Mesothelial cell of epicardium (in vitro differentiated cells): Measurements from ENCODE around the gene LIAS. TPM values are rescaled to one million over a fixed set of nuclear protein-coding genes. Genes with fewer than 3 reads are reported as not detected.
A peak's percentile ranks its signal among the peaks of the same experiment; 100 is the strongest.
"Not testable (repeated sequence)": the region's sequence is repeated elsewhere in the genome, so short reads cannot be mapped to it uniquely, and the experiment has no call there.

Experiments used
- DNase-seq, 2 experiments: peaks; one replicate each; pipeline ENCODE4 v3.0.0; 2021; ENCODE audit warnings: low spot score in 2 of 2; ENCODE audit not compliant: unreplicated experiment in 2 of 2
- H3K27ac Mint-ChIP-seq: 2 replicates; pipeline ENCODE4 v1.8.0; 2021; ENCODE audit warnings: mixed read lengths
- H3K27me3 Mint-ChIP-seq: 2 replicates; pipeline ENCODE4 v1.8.0; 2021; ENCODE audit warnings: low read depth, mixed read lengths
- H3K36me3 Mint-ChIP-seq: 2 replicates; pipeline ENCODE4 v1.8.0; 2021; ENCODE audit warnings: mixed read lengths
- H3K4me1 Mint-ChIP-seq: 2 replicates; pipeline ENCODE4 v1.8.0; 2021; ENCODE audit warnings: mixed read lengths
- H3K4me3 Mint-ChIP-seq: 2 replicates; pipeline ENCODE4 v1.8.0; 2021; ENCODE audit warnings: mild to moderate bottlenecking, moderate library complexity, mixed read lengths
- H3K9me3 Mint-ChIP-seq: 2 replicates; pipeline ENCODE4 v1.8.0; 2021; ENCODE audit warnings: mixed read lengths
- CTCF ChIP-seq: fragments of 200-600 bp; sonication (generic); IDR thresholded peaks from one replicate; pipeline ENCODE4 v1.5.0; 2021; ENCODE audit warnings: antibody characterized with exemption; ENCODE audit not compliant: unreplicated experiment
- total RNA-seq: library from RNA; stranded (reverse); gene quantifications from 3 replicates; pipeline ENCODE4 v1.2.1, GENCODE V29; 2021

The LIAS gene
- 15.8 to 19.1 TPM (median 16.3 TPM) in 3 replicates for total RNA-seq

- Mint-ChIP-seq H3K4me3 (peak within 1 kb of the TSS; percentile 97), H3K36me3 (peaks cover 32% of the 10 kb centered on the region), H3K9me3 (no peaks in the 10 kb centered on the region), H3K27me3 (no peaks in the 10 kb centered on the region), H3K4me1 (peaks cover 29% of the 10 kb centered on the region), H3K27ac (peak within 1 kb of the TSS; percentile 100)
- peak; percentile 81 to 94 for DNase-seq
- no peak for TF ChIP-seq CTCF
These were observed at the start of gene LIAS, which contains the start of gene RPL9 for GRCh38 chr4:39458505-39459300. Gene LIAS, plus strand, starts transcription at chr4:39459056. Its CDS starts 62 bp downstream, at chr4:39459118. Gene RPL9, minus strand, starts transcription at chr4:39458922. Its CDS starts 483 bp downstream, at chr4:39458439.

DNA sequence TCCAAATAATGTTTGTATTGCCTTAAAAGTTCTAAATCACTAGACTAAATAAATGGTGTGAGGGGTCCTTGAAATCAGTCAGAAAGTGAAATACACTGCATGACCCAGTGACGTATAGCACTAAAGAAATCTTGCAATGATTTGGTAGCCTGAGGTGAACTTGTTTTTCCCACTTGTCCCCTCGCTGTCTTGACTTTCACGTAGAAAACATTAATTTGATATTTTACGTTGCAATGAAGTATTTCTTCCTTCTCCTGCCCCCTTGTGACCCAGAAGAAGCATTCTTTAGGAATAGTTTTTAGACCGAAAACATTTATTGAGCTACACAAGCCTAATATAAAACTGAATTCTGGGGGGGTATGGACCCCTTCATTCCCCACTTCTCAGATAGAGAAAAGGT lies 48.4 kb upstream of the LIAS start:
- peaks cover 3% of the 10 kb centered on the region for H3K4me1 Mint-ChIP-seq
- no peaks in the 10 kb centered on the region for H3K9me3 Mint-ChIP-seq

GRCh38 chr4:39411561-39411960 lies 47.3 kb upstream of the LIAS start:
- not testable (repeated sequence) for DNase-seq, H3K9me3 Mint-ChIP-seq, H3K4me1 Mint-ChIP-seq, H3K36me3 Mint-ChIP-seq, H3K27ac Mint-ChIP-seq, H3K27me3 Mint-ChIP-seq, H3K4me3 Mint-ChIP-seq

More for the DNA sequence above, 48.4 kb upstream of the LIAS start:
- H3K27ac Mint-ChIP-seq: no peak overlapping the region
- no peak for DNase-seq
- H3K4me3 Mint-ChIP-seq: no peak overlapping the region
- no peak for TF ChIP-seq CTCF
- no peaks in the 10 kb centered on the region for H3K27me3 Mint-ChIP-seq
- H3K36me3 Mint-ChIP-seq: no peaks in the 10 kb centered on the region

- Mint-ChIP-seq H3K27me3 (no peaks in the 10 kb centered on the region), H3K4me1 (no peaks in the 10 kb centered on the region), H3K9me3 (no peaks in the 10 kb centered on the region), H3K4me3 (no peak overlapping the region), H3K27ac (no peak overlapping the region), H3K36me3 (no peaks in the 10 kb centered on the region)
- DNase-seq: no peak
- TF ChIP-seq CTCF: no peak
These were observed 43.1 kb upstream of the LIAS start for GRCh38 chr4:39415678-39416283.

DNA sequence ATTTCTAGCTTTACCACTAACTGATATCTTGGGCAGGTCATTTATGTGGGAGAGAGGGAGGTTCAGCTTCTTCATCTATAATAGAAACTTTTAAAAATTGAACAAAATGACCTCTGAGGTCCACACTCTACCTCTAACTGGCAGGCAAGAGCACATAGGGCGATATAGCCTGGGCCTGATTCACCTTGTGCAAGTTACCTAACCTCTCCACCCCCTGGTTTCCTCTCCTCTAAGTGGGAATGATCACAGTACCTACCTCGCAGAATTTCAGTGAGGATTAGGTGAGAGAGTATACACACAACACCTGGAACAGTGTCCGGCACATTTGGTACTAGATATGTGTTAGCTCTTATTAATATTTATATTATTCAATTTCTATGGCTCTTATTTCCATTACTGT lies 36.6 kb upstream of the LIAS start:
- no peaks in the 10 kb centered on the region for H3K36me3 Mint-ChIP-seq
- no peak for TF ChIP-seq CTCF
- no peak overlapping the region for H3K4me3 Mint-ChIP-seq
- no peak overlapping the region for H3K27ac Mint-ChIP-seq
- H3K4me1 Mint-ChIP-seq: no peaks in the 10 kb centered on the region
- peaks cover 2% of the 10 kb centered on the region for H3K27me3 Mint-ChIP-seq
- no peak for DNase-seq
- no peaks in the 10 kb centered on the region for H3K9me3 Mint-ChIP-seq

- not testable (repeated sequence) for H3K27me3 Mint-ChIP-seq, H3K36me3 Mint-ChIP-seq, H3K9me3 Mint-ChIP-seq, DNase-seq, H3K4me1 Mint-ChIP-seq, H3K27ac Mint-ChIP-seq, H3K4me3 Mint-ChIP-seq
These were observed 33.6 kb upstream of the LIAS start for GRCh38 chr4:39425297-39425696.
